Activated CD4-positive, alpha-beta T cell treated with anti-CD3 and anti-CD28 coated beads, Interleukin-2, amount 10 ng/mL, durations not matched to agents 24 days and 14 days (primary cell): ENCODE results near the gene DCAF6. TPM values are rescaled to one million over a fixed set of nuclear protein-coding genes. Genes with fewer than 3 reads are reported as not detected.

Experiments used
- DNase-seq: peaks from one replicate; pipeline ENCODE4 v3.0.0; 2022
- H3K27ac Mint-ChIP-seq: one replicate; pipeline ENCODE4 v1.8.0; 2022; ENCODE audit warnings: mild to moderate bottlenecking, mixed read lengths
- H3K27me3 Mint-ChIP-seq: one replicate; pipeline ENCODE4 v1.8.0; 2022; ENCODE audit warnings: mixed read lengths
- H3K36me3 Mint-ChIP-seq: one replicate; pipeline ENCODE4 v1.8.0; 2022; ENCODE audit warnings: low read depth, mild to moderate bottlenecking, mixed read lengths
- H3K4me1 Mint-ChIP-seq: one replicate; pipeline ENCODE4 v1.8.0; 2021; ENCODE audit warnings: mixed read lengths
- H3K4me3 Mint-ChIP-seq: one replicate; pipeline ENCODE4 v1.8.0; 2022; ENCODE audit warnings: mild to moderate bottlenecking, moderate library complexity, mixed read lengths
- H3K9me3 Mint-ChIP-seq: one replicate; pipeline ENCODE4 v1.8.0; 2021; ENCODE audit warnings: mixed read lengths
- intact Hi-C: fragments of 100-400 bp; cut with micrococcal nuclease; formaldehyde crosslinking; loops from one replicate; pipeline ENCODE4 v1.15.1; 2023
- total RNA-seq: library from RNA; stranded (reverse); gene quantifications from 2 replicates; pipeline ENCODE4 v1.2.3, GENCODE V29; 2022

The DCAF6 gene
- total RNA-seq, 1 donor from 2014 or later: 24.1 TPM

GRCh38 chr1:168092566-168093355, 156.3 kb downstream of the DCAF6 start:
- Mint-ChIP-seq H3K4me1 (no peaks in the 10 kb centered on the region), H3K27ac (no peak overlapping the region), H3K36me3 (no peaks in the 10 kb centered on the region), H3K27me3 (peaks cover 2% of the 10 kb centered on the region), H3K4me3 (no peak overlapping the region), H3K9me3 (no peaks in the 10 kb centered on the region)
- intact Hi-C loops: no loop called here
- DNase-seq: no peak

DNA sequence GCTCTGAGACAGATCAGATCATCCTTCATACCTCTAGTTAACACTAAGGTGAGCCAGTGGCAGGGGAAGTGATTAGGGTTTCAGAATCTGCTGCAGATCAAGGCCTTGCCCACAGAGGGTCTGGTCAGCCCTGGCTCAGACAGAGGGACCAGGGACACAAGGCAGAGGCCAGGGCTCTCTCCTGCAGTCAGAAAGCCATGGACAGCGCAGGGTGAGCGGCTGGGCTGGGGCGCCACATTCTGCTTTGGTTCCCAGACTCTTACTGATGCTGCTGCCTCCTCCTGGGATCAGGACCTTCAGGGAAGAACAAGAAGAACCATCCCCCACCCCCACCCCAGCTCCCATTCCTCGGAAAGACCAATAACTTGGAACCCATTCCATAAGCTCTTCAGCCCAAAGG, 157.1 kb downstream of the DCAF6 start:
- H3K4me3 Mint-ChIP-seq: no peak overlapping the region
- intact Hi-C loops: no loop called here

DNA sequence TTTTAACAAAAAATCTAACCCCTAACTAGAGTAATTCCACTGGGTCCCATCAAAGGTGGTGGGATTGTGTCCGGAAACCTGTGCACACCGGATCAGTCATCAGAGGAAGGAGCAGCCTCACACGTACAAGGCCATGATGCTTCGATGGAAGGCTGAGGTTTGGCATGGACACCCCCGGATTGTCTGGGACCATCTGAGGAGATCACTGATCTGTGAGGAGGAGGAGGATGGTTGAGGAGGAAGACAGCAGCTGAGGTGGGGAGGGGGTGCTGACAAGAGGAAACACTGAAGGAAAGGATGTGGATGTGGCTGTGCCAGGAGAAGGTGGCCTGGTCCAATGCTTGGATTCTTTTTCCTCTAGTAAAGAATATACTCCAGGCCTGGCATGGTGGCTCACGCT, 159.0 kb downstream of the DCAF6 start:
- H3K4me3 Mint-ChIP-seq: no peak overlapping the region
- H3K4me1 Mint-ChIP-seq: no peaks in the 10 kb centered on the region
- H3K36me3 Mint-ChIP-seq: no peaks in the 10 kb centered on the region
- H3K27me3 Mint-ChIP-seq: peaks cover 2% of the 10 kb centered on the region
- intact Hi-C loops: no loop called here
- DNase-seq: no peak
- no peak overlapping the region for H3K27ac Mint-ChIP-seq
- no peaks in the 10 kb centered on the region for H3K9me3 Mint-ChIP-seq

More for the DNA sequence above, 157.1 kb downstream of the DCAF6 start:
- H3K27ac Mint-ChIP-seq: no peak overlapping the region
- no peaks in the 10 kb centered on the region for H3K36me3 Mint-ChIP-seq
- H3K4me1 Mint-ChIP-seq: no peaks in the 10 kb centered on the region
- peaks cover 2% of the 10 kb centered on the region for H3K27me3 Mint-ChIP-seq
- DNase-seq: no peak
- H3K9me3 Mint-ChIP-seq: no peaks in the 10 kb centered on the region

- no peak overlapping the region for H3K27ac Mint-ChIP-seq
- H3K27me3 Mint-ChIP-seq: peaks cover 2% of the 10 kb centered on the region
- no peak for DNase-seq
- H3K9me3 Mint-ChIP-seq: no peaks in the 10 kb centered on the region
- intact Hi-C loops: no loop called here
- H3K4me1 Mint-ChIP-seq: no peaks in the 10 kb centered on the region
- H3K4me3 Mint-ChIP-seq: no peak overlapping the region
- no peaks in the 10 kb centered on the region for H3K36me3 Mint-ChIP-seq
Measured at GRCh38 chr1:168096296-168097165, 160.0 kb downstream of the DCAF6 start.

GRCh38 chr1:168097921-168098528, 161.5 kb downstream of the DCAF6 start:
- H3K4me1 Mint-ChIP-seq: no peaks in the 10 kb centered on the region
- intact Hi-C loops: no loop called here
- no peaks in the 10 kb centered on the region for H3K36me3 Mint-ChIP-seq
- no peak overlapping the region for H3K27ac Mint-ChIP-seq
- H3K27me3 Mint-ChIP-seq: peaks cover 3% of the 10 kb centered on the region
- no peak for DNase-seq
- no peaks in the 10 kb centered on the region for H3K9me3 Mint-ChIP-seq
- H3K4me3 Mint-ChIP-seq: no peak overlapping the region

- intact Hi-C loops: no loop called here
- peaks cover 5% of the 10 kb centered on the region for H3K27me3 Mint-ChIP-seq
- H3K4me1 Mint-ChIP-seq: no peaks in the 10 kb centered on the region
- H3K27ac Mint-ChIP-seq: no peak overlapping the region
- DNase-seq: no peak
- H3K36me3 Mint-ChIP-seq: no peaks in the 10 kb centered on the region
- no peaks in the 10 kb centered on the region for H3K9me3 Mint-ChIP-seq
- H3K4me3 Mint-ChIP-seq: no peak overlapping the region
Measured at GRCh38 chr1:168098534-168099320, 162.2 kb downstream of the DCAF6 start.

- no peak for DNase-seq
- H3K4me3 Mint-ChIP-seq: no peak overlapping the region
- peaks cover 2% of the 10 kb centered on the region for H3K27me3 Mint-ChIP-seq
- H3K27ac Mint-ChIP-seq: no peak overlapping the region
- no peaks in the 10 kb centered on the region for H3K4me1 Mint-ChIP-seq
- H3K36me3 Mint-ChIP-seq: no peaks in the 10 kb centered on the region
- H3K9me3 Mint-ChIP-seq: no peaks in the 10 kb centered on the region
- intact Hi-C loops: no loop called here
Measured at GRCh38 chr1:168099337-168099801, 162.9 kb downstream of the DCAF6 start.

- H3K27ac Mint-ChIP-seq: no peak overlapping the region
- no peaks in the 10 kb centered on the region for H3K9me3 Mint-ChIP-seq
- H3K36me3 Mint-ChIP-seq: no peaks in the 10 kb centered on the region
- no peak overlapping the region for H3K4me3 Mint-ChIP-seq
- intact Hi-C loops: no loop called here
- no peak for DNase-seq
- peaks cover 2% of the 10 kb centered on the region for H3K27me3 Mint-ChIP-seq
- no peaks in the 10 kb centered on the region for H3K4me1 Mint-ChIP-seq
Measured at GRCh38 chr1:168100315-168101002, 164.0 kb downstream of the DCAF6 start.

- Mint-ChIP-seq H3K27me3 (peaks cover 4% of the 10 kb centered on the region), H3K9me3 (no peaks in the 10 kb centered on the region), H3K4me3 (no peak overlapping the region), H3K4me1 (no peaks in the 10 kb centered on the region), H3K27ac (no peak overlapping the region), H3K36me3 (no peaks in the 10 kb centered on the region)
- intact Hi-C loops: no loop called here
- DNase-seq: no peak
Measured at GRCh38 chr1:168101336-168101735, 164.9 kb downstream of the DCAF6 start.

GRCh38 chr1:168102487-168102886, 166.0 kb downstream of the DCAF6 start:
- Mint-ChIP-seq H3K4me1 (no peaks in the 10 kb centered on the region), H3K27me3 (peaks cover 6% of the 10 kb centered on the region), H3K9me3 (no peaks in the 10 kb centered on the region), H3K4me3 (no peak overlapping the region), H3K36me3 (no peaks in the 10 kb centered on the region), H3K27ac (no peak overlapping the region)
- DNase-seq: no peak
- intact Hi-C loops: no loop called here

GRCh38 chr1:168104535-168104934, 168.1 kb downstream of the DCAF6 start:
- Mint-ChIP-seq H3K36me3 (no peaks in the 10 kb centered on the region), H3K9me3 (no peaks in the 10 kb centered on the region), H3K4me3 (no peak overlapping the region), H3K4me1 (no peaks in the 10 kb centered on the region), H3K27me3 (peaks cover 6% of the 10 kb centered on the region), H3K27ac (no peak overlapping the region)
- DNase-seq: no peak
- intact Hi-C loops: no loop called here

- no peak overlapping the region for H3K4me3 Mint-ChIP-seq
- DNase-seq: no peak
- H3K27me3 Mint-ChIP-seq: peaks cover 6% of the 10 kb centered on the region
- H3K4me1 Mint-ChIP-seq: no peaks in the 10 kb centered on the region
- intact Hi-C loops: no loop called here
- no peak overlapping the region for H3K27ac Mint-ChIP-seq
- no peaks in the 10 kb centered on the region for H3K36me3 Mint-ChIP-seq
- H3K9me3 Mint-ChIP-seq: no peaks in the 10 kb centered on the region
Measured at GRCh38 chr1:168105846-168106245, 169.4 kb downstream of the DCAF6 start.

DNA sequence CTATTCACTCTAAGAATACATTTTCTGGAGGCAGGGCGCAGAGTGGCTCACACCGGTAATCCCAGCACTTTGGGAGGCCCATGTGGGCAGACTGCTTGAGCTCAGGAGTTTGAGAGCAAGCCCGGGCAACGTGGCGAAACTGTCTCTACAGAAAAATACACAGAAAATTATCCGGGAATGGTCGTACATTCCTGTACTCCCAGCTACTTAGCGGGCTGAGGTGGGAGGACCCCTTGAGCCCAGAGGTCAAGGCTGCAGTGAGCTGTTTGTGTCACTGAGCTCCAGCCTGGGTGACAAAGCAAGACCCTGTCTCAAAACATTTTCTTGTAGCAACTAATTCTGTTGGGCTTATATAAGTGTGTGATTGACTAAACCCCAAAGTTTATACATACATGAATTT, 169.8 kb downstream of the DCAF6 start:
- no peaks in the 10 kb centered on the region for H3K4me1 Mint-ChIP-seq
- H3K27me3 Mint-ChIP-seq: peaks cover 6% of the 10 kb centered on the region
- no peak overlapping the region for H3K4me3 Mint-ChIP-seq
- no peaks in the 10 kb centered on the region for H3K36me3 Mint-ChIP-seq
- H3K9me3 Mint-ChIP-seq: no peaks in the 10 kb centered on the region
- H3K27ac Mint-ChIP-seq: no peak overlapping the region
- intact Hi-C loops: no loop called here
- DNase-seq: no peak
